GM21717 (cell line): ENCODE measurements around the gene NEURL1.
A peak's percentile ranks its signal among the peaks of the same experiment; 100 is the strongest.

Experiments
- ATAC-seq: cut with Tn5 transposase; IDR thresholded peaks from one replicate; pipeline ENCODE4 v1.9.1; 2021; ENCODE audit warnings: mild to moderate bottlenecking, moderate library complexity; ENCODE audit not compliant: unreplicated experiment

Gene NEURL1, protein sequence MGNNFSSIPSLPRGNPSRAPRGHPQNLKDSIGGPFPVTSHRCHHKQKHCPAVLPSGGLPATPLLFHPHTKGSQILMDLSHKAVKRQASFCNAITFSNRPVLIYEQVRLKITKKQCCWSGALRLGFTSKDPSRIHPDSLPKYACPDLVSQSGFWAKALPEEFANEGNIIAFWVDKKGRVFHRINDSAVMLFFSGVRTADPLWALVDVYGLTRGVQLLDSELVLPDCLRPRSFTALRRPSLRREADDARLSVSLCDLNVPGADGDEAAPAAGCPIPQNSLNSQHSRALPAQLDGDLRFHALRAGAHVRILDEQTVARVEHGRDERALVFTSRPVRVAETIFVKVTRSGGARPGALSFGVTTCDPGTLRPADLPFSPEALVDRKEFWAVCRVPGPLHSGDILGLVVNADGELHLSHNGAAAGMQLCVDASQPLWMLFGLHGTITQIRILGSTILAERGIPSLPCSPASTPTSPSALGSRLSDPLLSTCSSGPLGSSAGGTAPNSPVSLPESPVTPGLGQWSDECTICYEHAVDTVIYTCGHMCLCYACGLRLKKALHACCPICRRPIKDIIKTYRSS

DNA sequence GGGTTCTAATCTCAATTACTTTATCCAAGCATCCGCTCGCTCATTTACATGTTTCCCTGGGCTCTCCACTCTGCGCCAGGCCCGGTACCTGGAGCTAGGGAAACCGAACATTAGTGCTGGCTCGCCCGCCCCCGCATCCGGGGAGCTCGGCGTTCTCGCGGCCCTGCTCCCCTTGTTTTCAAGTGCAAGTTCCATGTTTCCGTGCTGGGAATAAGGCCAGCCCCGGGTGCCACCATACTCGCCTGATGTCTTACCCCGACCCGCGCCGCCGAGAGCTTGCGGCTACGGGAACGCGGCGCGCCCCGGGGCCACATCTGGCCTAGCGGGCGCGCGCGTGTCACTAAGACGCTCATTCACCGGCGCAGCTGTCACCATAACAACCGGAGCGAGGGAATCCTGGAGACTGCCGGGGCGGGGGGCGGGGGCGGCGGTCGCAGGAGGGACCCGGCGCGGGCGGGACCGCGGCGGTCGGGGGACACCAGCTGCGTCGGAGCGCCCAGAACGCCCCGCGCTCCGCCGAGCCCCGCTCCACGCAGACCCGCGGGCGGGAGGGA is at the start of gene NEURL1:
NEURL1 (plus strand) TSS at position 344 of the 554 bp plus-strand sequence. CDS start 683 bp downstream, outside the sequence.
- no peak for ATAC-seq

DNA sequence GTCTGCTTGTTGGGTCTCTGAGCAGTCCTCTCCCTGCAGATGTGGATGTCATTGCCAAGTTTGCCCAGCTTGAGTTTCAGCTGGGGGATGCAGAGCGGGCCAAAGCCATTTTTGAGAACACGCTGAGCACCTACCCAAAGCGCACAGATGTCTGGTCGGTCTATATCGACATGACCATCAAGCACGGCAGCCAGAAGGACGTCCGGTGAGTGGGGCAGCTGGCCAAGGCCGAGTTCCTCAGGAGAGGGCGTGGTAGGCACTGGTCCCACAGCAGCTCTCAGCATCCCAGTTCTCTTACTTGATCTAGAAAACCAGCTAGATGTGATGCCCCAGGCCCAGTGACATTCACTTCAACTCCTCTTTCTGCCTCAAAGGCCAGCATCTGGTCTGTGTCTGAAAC is 49.0 kb upstream of the NEURL1 start:
- no peak for ATAC-seq

DNA sequence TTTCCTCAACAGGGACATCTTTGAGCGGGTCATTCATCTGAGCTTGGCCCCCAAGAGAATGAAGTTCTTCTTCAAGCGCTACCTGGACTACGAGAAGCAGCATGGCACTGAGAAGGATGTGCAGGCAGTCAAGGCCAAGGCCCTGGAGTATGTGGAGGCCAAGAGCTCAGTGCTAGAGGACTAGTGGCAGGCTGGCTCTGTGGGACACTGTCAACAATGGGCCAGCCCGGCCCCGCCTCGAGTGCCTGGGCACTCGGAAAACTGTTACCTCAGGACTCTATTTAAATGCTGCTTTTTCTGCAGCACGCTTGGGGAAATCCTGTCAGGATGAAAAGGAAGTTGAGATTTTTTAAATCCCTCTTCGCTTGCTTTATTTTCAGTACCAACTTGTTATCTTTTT is 48.1 kb upstream of the NEURL1 start:
- ATAC-seq = no peak

DNA sequence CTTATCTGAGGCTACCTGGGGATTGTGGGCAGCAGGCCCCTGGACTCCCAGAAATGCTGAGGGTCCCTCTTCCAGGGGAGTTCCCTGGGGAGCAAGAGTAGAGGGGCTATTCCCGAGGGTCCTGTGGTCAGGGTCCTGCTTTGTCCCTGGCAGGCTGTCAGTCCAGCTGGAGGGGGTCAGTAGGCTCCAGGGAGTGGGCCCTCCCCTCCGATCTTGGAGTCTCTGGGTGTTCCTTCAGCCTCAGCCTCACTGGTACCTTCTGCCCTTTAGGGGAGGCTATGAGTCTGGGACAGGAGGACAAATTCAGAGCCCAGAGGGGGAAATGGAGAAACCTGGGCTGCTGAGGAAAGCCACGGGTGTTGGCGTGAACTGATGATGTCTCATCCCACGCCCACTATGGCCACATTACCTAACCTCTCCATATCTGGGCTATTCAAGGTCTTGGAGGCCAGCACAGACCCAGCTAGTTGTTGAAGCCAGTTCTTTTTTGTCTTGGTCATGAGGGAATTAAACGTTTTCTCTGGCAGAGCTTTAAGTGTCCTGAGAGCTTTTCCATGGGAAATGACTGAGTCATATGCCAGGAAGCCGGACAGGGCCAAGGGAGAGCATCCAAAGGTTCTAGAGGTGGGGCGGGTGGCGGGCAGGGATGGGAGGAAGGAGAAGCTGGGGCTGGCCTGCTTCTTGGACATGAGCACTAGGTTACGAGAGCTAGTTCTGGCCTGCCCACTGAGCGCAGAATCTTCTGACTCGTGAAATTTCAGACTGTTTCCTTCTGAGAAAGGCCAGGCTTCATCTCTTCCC is 47.5 kb upstream of the NEURL1 start:
- no peak for ATAC-seq

DNA sequence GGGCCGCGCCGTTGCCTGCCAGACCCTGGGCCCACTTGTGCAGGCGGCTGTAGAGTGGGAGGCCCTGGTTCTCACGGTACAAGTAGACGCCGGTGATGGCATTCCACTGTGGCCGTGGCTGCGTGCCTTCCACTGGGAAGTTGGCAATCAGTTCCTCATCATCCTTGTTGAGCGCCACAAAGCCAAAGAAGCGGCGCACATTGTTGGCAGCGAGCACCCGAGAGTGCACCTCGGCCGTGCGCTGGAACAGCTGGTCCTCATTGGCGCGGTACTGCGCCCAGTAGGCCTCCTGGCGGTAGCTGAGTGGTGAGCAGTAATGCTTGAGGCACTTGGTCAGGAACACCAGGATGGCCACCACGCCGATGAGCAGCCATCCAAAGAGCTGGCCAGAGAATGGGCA is 46.3 kb upstream of the NEURL1 start:
- no peak for ATAC-seq

DNA sequence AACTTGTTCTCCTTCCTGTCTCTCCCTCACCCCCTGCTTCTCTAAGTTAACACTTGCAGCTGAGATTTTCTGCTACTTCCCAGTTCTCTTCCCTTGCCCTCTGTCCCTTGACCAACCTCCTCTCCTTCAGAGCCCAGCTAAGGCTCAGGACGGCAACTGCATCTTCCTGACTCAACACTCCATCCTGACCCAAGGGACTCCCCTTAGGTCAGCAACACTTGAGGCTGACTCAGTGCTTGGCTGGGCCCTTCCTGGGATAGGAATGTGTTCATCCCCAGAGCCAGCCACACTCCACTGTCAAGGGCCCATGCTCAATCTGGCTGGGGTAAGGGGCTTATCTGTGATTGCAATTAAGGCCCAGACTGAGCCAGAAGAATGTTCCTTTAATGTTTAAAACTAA is 44.8 kb upstream of the NEURL1 start:
- ATAC-seq = no peak

DNA sequence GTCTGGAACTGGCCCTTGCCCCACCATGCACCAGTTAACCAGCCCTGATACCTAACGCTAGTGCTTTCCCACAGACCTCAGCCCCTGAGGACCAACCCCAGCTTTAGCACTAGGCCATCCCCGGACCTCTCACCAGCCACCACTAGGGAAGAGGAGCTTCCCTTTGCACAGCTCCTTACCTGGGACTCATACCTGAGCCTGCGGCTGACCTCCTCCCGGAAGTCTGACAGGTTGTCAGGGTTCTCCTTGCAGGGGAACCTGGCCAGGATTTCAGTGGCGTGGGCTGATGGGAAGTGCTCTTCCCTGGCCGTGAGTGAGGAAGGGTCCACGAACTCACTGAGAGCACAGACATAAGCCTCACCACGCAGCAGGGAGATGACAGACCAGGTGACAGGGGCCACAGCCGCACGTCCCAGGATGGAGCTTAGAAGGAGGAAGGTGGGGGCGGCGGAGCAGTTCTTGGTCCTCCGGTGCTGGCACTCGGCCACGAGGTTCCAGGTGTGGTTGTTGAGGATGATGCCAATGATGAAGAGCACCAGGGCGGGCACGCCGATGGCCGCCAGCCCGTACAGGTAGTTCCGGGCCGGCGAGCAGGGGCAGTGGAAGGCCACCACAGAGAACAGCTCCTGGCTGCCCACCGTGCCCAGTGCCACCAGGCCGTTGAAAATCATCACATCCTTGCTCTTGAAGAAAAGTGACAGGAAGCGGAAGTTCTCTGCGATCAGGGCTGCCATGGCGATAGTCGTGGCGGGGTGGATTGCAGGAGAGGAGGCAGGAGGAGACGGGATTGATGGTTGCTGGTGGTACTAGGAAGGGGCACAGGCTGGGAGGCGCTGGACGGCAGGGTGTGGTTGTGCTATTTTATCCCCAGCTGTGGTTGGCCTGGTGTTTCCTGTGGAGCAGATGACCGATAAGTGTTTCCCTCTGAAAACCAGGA is 44.0 kb upstream of the NEURL1 start:
- no peak for ATAC-seq

DNA sequence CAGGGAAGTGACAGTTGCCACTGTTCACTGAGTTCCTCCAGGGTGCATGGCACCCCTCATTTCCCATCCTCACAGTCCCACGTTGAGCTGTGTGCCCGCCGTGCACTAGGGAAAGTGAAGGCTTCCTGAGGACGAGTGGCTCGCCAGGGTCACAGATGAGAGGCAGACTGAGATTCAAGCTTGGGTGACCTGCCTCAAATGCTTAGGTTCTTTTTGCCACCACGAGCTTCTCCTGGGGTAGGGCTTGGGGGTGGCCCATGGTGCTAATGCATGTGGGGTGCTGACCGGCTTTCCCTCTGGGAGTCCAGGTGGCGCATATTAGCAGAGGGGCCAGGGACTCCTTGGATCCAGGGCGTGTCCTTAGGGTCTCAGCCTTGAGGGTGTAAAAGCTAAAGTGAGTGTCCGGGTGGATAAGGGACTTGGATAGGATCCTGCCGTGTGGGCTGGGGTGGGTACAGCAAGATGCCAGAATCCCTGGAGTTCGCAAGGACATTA is 43.3 kb upstream of the NEURL1 start:
- no peak for ATAC-seq

DNA sequence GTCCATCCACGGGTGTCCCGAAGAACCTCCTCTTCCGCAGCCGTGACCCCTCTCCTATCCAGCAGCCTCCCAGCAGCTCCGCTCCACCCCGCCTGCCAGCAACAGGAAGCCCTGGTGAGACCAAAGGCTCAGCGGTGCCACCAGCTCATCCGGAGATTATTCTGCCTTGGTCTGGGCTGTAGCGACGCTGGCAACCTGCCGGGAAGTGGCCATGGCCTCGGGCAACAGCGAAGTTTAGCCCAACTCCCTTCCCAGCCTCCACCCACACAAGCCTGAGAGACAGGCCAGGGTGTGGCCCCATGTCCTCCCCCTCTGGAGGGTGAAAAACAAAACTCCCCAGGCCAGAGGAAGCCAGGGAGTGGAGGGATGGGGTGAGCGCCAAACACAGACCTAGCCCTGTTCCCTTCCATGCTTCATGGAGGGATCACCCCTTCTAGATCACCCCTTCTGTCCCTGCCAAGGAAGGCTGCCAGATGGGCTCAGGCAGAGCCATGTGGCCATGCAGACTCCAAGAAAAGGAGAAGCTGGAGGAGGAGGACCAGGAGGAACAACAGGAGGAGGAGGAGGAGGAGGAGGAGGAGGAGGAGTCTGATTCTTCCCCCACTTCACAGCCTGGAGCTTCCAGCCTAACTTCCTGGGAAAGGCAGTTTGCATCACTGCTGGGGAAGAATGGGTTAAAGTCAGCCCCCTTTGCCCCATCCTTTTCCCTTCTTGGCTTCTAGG is 42.3 kb upstream of the NEURL1 start:
- ATAC-seq = no peak

DNA sequence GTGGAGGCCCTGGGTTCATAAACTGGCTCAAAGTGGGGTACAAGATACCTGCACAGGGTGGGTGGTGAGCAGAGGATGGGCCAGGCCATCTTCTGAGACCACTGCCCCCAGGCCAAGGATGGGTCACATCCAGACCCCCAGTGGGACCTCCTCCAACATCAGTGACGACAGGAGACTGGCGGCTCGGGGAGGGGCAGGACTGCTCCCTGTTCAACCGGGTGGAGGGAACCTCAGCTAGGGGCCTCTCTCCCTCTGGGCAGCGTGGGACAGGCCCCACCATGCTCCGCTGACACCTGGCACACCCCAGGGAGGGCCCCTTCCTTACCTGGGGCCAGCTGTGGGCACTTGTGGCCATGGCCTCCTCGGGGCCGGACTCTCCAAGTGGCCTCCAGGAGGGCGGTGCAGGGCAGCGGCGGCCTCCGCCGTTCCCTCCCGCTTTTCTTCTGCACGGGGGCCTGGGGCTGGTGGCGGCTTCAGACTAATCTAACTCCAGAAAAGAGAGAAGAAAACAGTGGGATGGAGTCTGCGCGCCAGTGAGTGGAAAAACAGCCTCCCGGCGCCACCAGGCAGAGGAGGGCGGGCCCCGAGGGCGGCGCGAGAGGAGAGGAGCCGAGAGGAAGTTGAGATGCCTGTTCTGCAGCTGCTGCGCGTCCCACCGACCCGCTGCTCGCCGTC is 41.5 kb upstream of the NEURL1 start, which contains the start of gene CALHM2:
CALHM2 (minus strand) TSS at position 540 of the 675 bp plus-strand sequence. CDS start 2,429 bp downstream, outside the sequence.
- ATAC-seq = peak; percentile 76

DNA sequence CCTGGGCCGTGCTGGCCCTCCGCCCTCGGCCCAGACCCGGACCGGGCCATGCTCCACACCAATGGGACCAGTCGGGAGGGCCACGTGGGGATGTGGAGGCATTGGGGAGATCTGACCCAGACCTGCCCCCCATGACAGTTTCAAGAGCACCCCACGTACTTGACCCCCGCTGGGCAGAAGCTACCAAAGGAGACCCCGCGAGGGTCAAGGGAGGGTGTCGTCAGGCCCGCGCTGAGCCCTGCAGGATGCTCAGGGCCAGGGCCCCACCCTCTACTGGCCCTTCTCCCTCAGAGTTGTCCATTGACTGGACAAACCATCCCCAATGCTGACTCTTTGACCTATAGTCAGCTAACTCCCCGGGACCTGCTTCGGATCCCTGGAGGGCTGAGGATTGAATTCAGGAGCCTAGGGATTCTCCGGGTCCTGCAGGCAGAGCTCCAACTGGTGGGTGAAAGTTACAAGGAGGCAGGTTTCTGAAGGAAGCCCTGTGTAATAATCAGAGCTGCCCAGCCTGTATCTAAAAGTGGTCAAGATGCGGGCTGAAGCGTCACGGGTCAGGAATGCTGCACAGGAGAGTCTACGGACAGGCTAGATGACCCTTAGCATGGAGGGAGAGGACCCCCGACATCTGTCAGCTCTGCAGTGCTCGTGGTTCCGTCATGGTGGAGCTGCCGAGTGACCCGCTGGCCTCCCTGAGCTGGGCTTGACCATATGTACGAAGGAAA is 40.8 kb upstream of the NEURL1 start:
- ATAC-seq = no peak

DNA sequence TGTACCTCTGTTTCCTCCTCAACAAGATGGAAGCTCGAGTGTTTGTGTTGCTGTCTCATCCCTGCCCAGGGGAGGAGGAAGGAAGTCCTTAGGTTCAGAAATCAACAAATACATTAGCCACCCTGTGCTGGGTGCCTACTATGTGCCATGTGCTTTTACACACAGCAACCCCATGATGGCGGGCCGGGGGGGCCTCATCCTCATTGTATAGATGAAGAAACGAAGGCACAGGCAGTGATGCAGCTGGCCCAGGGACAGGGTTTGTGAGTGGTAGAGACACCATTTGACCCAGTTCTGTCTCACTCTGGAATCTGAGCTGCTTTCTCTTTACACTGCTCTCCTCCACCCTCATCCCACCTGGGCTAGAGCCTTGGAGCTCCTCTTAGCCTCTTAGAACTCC is 39.5 kb upstream of the NEURL1 start:
- no peak for ATAC-seq

DNA sequence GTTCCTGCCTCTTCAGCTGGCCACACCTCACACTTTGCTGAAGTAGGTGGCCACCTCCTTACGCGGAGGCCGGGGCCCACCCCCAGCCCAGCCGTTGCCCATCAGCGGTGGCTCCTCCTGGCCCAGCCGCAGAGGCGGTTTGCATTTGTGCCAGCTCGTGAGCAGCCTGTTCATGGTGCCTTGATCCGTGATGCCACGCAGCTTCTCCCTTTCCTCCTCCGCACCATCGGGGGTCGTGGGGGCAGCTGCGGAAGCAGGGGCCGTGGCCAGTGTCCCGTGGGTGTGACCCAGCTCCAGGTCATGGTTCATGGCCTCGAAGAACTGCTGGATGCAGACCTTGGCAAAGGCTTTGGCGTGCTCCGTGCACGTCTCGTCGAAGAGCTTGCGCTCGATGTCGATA is 38.3 kb upstream of the NEURL1 start:
- no peak for ATAC-seq

DNA sequence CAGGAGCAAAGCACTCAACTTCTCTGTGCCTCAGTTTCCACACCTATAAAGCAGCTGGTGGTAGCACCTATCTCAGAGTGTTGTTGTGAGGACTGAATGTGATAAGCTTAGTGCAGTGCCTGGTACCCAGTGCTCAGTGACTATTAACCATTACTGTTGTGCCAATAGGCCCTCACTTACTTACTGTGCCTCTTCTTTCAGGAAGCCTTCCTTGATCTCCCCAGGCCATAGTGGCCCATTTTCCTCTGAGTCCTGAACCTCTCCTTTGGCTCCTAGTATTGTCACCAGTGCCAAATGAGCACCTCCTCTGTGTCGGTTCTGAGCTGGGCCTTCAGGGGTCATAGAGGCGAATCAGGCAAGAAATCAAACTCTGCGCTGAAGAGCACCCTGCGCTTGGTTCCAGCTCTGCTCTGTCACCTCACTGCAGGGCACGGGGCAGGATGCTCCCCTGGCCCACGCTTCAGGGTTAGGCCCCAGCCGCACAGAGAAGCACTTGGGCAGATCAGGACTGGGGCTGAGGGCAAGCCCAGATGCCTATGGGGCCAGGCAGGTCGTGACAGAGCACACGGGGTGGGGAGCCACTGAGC is 37.3 kb upstream of the NEURL1 start:
- ATAC-seq = no peak

DNA sequence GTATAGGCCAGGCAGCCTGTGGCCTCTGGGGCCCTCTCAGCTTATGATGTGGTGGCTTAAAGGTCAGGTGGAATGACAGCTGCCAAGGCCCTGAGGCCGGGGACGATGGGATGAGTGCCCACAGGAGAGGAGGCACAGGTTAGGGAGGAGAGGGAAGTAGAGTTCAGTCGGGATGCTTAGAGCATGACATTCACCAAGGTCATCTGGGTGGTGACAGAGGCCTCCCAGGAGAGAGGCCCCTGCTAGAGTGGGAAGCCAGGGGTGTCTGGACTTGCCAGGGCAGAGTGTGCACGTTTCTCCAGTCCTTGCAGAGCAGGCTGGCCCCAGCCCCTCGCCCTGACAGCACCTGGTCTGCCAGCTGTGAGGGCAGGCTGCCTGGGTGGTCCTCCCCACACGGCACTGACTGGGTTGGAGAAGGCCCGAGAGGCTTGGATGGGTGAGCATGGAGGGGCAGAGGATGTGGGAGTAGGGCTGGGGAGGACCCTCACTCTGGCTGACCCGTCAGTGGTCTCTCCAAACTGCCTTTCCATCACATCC is 36.3 kb upstream of the NEURL1 start:
- no peak for ATAC-seq

DNA sequence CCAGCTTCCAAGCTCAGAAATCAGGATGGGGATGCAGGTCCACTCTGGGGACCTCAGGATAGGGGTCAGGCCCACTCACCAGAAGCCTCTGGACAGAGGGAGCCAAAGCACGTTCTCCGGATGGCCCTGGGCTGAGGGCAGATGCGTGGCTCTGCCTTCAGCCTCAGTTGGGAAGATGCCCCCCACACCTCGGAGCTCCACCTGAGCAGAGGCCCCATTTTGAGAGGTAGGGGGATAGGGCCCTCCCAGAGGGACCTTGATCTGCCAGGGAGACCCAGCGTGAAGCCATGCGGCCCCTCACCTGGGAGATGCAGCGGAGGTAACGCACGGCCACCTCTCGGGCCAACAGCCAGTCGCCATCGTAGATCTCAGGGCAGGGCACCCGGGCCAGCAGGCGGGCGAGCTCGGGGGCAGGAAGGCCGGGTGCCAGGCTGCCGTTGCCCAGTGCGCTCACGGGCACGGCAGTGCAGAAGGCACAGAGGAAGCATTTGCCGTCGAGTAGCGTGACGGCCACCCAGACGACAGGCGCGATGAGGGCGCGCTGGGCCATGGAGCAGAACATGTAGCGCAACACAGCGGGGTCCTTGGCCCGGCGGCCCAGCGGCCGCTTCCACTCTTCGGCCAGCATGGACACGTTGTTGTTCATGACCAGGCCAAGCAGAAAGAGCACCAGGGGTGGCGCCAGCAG is 35.5 kb upstream of the NEURL1 start:
- no peak for ATAC-seq

DNA sequence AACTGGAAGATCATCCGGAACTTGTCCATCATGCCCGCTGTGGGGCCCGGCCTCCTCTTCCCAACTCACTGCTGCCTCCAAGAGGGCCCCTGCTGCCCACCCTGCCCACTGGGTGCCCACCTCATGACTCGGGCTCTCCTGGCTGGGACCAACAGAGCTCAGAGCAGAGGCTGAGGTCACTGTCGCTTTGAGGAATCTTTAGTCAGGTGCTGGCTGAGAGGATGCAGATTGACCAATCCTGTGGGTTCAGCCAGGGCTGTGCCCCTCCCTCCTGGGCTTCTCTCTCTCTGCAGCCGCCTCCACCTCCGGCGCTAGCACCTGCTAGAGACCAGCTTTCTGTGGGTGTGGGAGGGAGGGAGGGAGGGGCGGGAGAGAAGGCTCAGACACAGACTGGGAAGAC is 34.8 kb upstream of the NEURL1 start, which contains the start of gene CALHM1:
CALHM1 (minus strand) TSS at position 181 of the 400 bp plus-strand sequence; CDS start at position 32, 149 bp downstream.
- peak; percentile 59 for ATAC-seq
